GM12875 (cell line): ENCODE data around the gene KIF3B.
A peak's percentile ranks its signal among the peaks of the same experiment; 100 is the strongest.
"Not testable (repeated sequence)": the region's sequence is repeated elsewhere in the genome, so short reads cannot be mapped to it uniquely, and the experiment has no call there.

Source experiments
- H3K4me3 ChIP-seq: one replicate; pipeline ENCODE4 v1.5.1; 2011; ENCODE audit warnings: low read depth, low read length, control low read depth
- CTCF ChIP-seq: IDR thresholded peaks from 2 replicates; pipeline ENCODE4 v1.5.1; 2011; ENCODE audit warnings: low read depth, mild to moderate bottlenecking, control low read depth, inconsistent platforms, low read length, moderate library complexity, borderline replicate concordance; ENCODE audit not compliant: insufficient read depth

The KIF3B gene

GRCh38 chr20:32352121-32352720, 74.8 kb downstream of the KIF3B start:
- TF ChIP-seq CTCF = no peak
- H3K4me3 ChIP-seq = no peak overlapping the region

GRCh38 chr20:32353848-32354496, 76.5 kb downstream of the KIF3B start:
- no peak overlapping the region for H3K4me3 ChIP-seq
- TF ChIP-seq CTCF = no peak

- no peak for TF ChIP-seq CTCF
- H3K4me3 ChIP-seq = no peak overlapping the region
Observed at GRCh38 chr20:32354592-32355416, 77.4 kb downstream of the KIF3B start.

GRCh38 chr20:32355417-32355841, 78.0 kb downstream of the KIF3B start:
- H3K4me3 ChIP-seq = no peak overlapping the region
- TF ChIP-seq CTCF = no peak

- H3K4me3 ChIP-seq = not testable (repeated sequence)
Observed at GRCh38 chr20:32355907-32356621, 78.6 kb downstream of the KIF3B start.

- peak overlapping the region; percentile 75 for H3K4me3 ChIP-seq
- TF ChIP-seq CTCF = no peak
Observed at GRCh38 chr20:32356622-32357374, 79.3 kb downstream of the KIF3B start.
